Dermis blood vessel endothelial cell (primary cell): ENCODE data around the gene IGSF10. TPM values are rescaled to one million over a fixed set of nuclear protein-coding genes. Genes with fewer than 3 reads are reported as not detected.

Experiments
- DNase-seq: peaks from one replicate; pipeline ENCODE4 v3.0.0; 2010
- total RNA-seq: library from RNA; depleted of rRNA; stranded (reverse); fragments of >200 nt; gene quantifications from 2 replicates; pipeline ENCODE4 v1.2.3, GENCODE V29; 2014

IGSF10 gene
- total RNA-seq, 1 donor from 2014 or later: under 0.01 TPM

GRCh38 chr3:151459358-151459757 is 1.5 kb downstream of the IGSF10 start:
- DNase-seq: no peak

GRCh38 chr3:151456065-151456464 is 4.8 kb downstream of the IGSF10 start:
- no peak for DNase-seq

- DNase-seq: no peak
Measured at GRCh38 chr3:151452841-151453240, 8.0 kb downstream of the IGSF10 start.

- DNase-seq: no peak
Measured at GRCh38 chr3:151452368-151452767, 8.5 kb downstream of the IGSF10 start.

GRCh38 chr3:151446002-151446340 is 14.9 kb downstream of the IGSF10 start:
- no peak for DNase-seq

GRCh38 chr3:151445273-151446001 is 15.4 kb downstream of the IGSF10 start:
- DNase-seq: no peak

- peak; percentile 32 for DNase-seq
Measured at GRCh38 chr3:151443583-151443982, 17.3 kb downstream of the IGSF10 start.

- no peak for DNase-seq
Measured at GRCh38 chr3:151440940-151441339, 19.9 kb downstream of the IGSF10 start.

- DNase-seq: peak; percentile 75
Measured at GRCh38 chr3:151439652-151440125, 21.2 kb downstream of the IGSF10 start.

GRCh38 chr3:151437906-151438305 is 23.0 kb downstream of the IGSF10 start:
- no peak for DNase-seq

GRCh38 chr3:151436675-151437446 is 24.0 kb downstream of the IGSF10 start:
- DNase-seq: no peak

- DNase-seq: no peak
Measured at GRCh38 chr3:151434151-151434890, 26.5 kb downstream of the IGSF10 start.

- DNase-seq: no peak
Measured at GRCh38 chr3:151432616-151433372, 28.1 kb downstream of the IGSF10 start.

- no peak for DNase-seq
Measured at GRCh38 chr3:151431940-151432339, 28.9 kb downstream of the IGSF10 start.

- DNase-seq: no peak
Measured at GRCh38 chr3:151430821-151431484, 29.9 kb downstream of the IGSF10 start.

GRCh38 chr3:151428386-151428785 is 32.5 kb downstream of the IGSF10 start:
- DNase-seq: no peak

- DNase-seq: no peak
Measured at GRCh38 chr3:151426341-151426657, 34.6 kb downstream of the IGSF10 start.

GRCh38 chr3:151425627-151426340 is 35.1 kb downstream of the IGSF10 start:
- DNase-seq: no peak

GRCh38 chr3:151423091-151423490 is 37.8 kb downstream of the IGSF10 start:
- no peak for DNase-seq

GRCh38 chr3:151421938-151422337 is 38.9 kb downstream of the IGSF10 start:
- DNase-seq: no peak

- no peak for DNase-seq
Measured at GRCh38 chr3:151419806-151420205, 41.1 kb downstream of the IGSF10 start.

- no peak for DNase-seq
Measured at GRCh38 chr3:151415289-151415688, 45.6 kb downstream of the IGSF10 start.
